Measurements from ENCODE around the gene SUSD4. TPM values are rescaled to one million over a fixed set of nuclear protein-coding genes. Genes with fewer than 3 reads are reported as not detected.

Gene SUSD4
- polyA plus RNA-seq, 2 of the 4 experiments (the other 2 are of a cell fraction) = 0.61 to 0.85 TPM

DNA sequence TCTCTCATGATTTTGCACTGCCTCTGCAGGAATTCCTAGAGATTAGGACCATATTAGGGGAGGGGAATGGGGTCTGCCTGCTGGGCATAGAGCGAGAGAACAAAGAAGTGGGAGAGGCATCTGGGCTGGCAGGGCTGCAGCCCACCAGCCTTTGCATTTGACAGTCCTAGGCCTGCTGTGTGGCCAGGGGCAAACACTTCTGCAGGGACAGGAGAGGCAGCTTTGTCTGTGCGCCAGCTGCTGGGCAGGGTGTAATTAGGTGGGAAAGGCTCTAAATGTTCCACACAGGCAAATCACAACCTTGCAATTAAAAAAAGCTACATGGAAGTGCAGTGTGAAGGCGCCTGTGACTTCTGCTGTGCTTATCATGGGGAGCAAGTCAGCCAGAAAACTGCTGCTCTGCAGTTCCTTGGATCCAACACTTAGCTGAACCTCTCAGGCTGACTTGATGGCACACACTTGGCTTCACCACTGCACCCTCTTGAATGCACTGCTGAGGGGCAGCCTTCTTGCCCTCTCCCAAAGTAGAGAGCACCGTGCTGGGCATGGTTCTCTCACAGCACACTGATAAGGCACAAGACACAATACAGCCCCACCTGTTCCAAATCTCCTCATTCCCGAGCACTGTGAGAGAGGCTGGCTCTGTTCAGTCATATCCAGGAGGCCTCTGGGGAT, 147.3 kb downstream of the SUSD4 start:
- Histone ChIP-seq H3K4me3 (no peak overlapping the region), H3K27ac (no peak overlapping the region), H3K4me1 (no peaks in the 10 kb centered on the region), H3K9me3 (no peaks in the 10 kb centered on the region; the same call in 2 of the 3 replicates), H3K4me2 (no peak overlapping the region)
- WGBS (ENCODE audit: missing lambda C conversion rate) = 36% methylated on average over 5 of the region's 5 CpGs
- FAIRE-seq = no peak
- POLR2A ChIA-PET = no interaction called here
- TF ChIP-seq BHLHE40 (IDR thresholded peaks at IDR 0.05; ENCODE audit: low read depth, low read length) (no peak), RNF2 (IDR thresholded peaks at IDR 0.05; ENCODE audit: borderline replicate concordance, low read depth) (no peak), NFE2L2 (conservative IDR thresholded peaks at IDR 0.05; ENCODE audit: low read length) (no peak), SMC3 (IDR thresholded peaks at IDR 0.05) (no peak), REST (IDR thresholded peaks at IDR 0.05) (no peak), PBX3 (IDR thresholded peaks at IDR 0.05) (no peak), RAD21 (conservative IDR thresholded peaks at IDR 0.05 in 1 of 2, IDR thresholded peaks at IDR 0.05 in 1 of 2) (no peak), HOXB13 (CRISPR knock-in tag; IDR thresholded peaks at IDR 0.05; ENCODE audit: low read depth) (no peak), JUN (IDR thresholded peaks at IDR 0.05) (no peak), EHMT2 (IDR thresholded peaks at IDR 0.05; ENCODE audit: low read depth) (no peak), KDM5A (IDR thresholded peaks at IDR 0.05) (no peak), FOXS1 (CRISPR knock-in tag; IDR thresholded peaks at IDR 0.05) (no peak)
- TF ChIP-seq, protein P1, sequence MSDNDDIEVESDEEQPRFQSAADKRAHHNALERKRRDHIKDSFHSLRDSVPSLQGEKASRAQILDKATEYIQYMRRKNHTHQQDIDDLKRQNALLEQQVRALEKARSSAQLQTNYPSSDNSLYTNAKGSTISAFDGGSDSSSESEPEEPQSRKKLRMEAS (IDR thresholded peaks at IDR 0.05) = no peak
- CTCF ChIA-PET = no interaction called here
- no peak for ATAC-seq
- no peak for DNase-seq (ENCODE audit: low read depth in 1 of 2, low spot score in 1 of 2)

GRCh38 chr1:223216074-223216473, 147.9 kb downstream of the SUSD4 start:
- Histone ChIP-seq H3K4me2 (no peak overlapping the region), H3K27ac (no peak overlapping the region), H3K4me3 (no peak overlapping the region), H3K4me1 (no peaks in the 10 kb centered on the region), H3K9me3 (no peaks in the 10 kb centered on the region; the same call in 2 of the 3 replicates)
- ChIA-PET POLR2A (interaction anchor here (0.5 kb wide), 1 partner anchor 66 kb away, joined by 3 read pairs; no protein-coding TSS in a partner anchor), CTCF (no interaction called here)
- DNase-seq (ENCODE audit: low read depth in 1 of 2, low spot score in 1 of 2) (no peak), FAIRE-seq (no peak), ATAC-seq (no peak)
- no peak for TF ChIP-seq HOXA7 (CRISPR knock-in tag; IDR thresholded peaks at IDR 0.05)
- no peak for TF ChIP-seq CBX8 (IDR thresholded peaks at IDR 0.05)
- TF ChIP-seq MAZ (IDR thresholded peaks at IDR 0.05; ENCODE audit: borderline replicate concordance, low read depth, low read length) = no peak
- no peak for TF ChIP-seq FOXS1 (CRISPR knock-in tag; IDR thresholded peaks at IDR 0.05)
- WGBS (ENCODE audit: missing lambda C conversion rate) = 54% methylated on average over 6 of the region's 6 CpGs

- Histone ChIP-seq H3K9me3 (no peaks in the 10 kb centered on the region; the same call in 2 of the 3 replicates), H3K4me3 (no peak overlapping the region), H3K4me1 (no peaks in the 10 kb centered on the region), H3K4me2 (no peak overlapping the region), H3K27ac (no peak overlapping the region)
- CTCF ChIA-PET = no interaction called here
- ATAC-seq = no peak
- POLR2A ChIA-PET = no interaction called here
- 56% methylated on average over 4 of the region's 6 CpGs for WGBS (ENCODE audit: missing lambda C conversion rate)
- no peak for DNase-seq (ENCODE audit: low read depth in 1 of 2, low spot score in 1 of 2)
- FAIRE-seq = no peak
- TF ChIP-seq CHD4 (IDR thresholded peaks at IDR 0.05; ENCODE audit: borderline replicate concordance) (no peak), NFE2L2 (conservative IDR thresholded peaks at IDR 0.05; ENCODE audit: low read length) (no peak), RARB (CRISPR knock-in tag; IDR thresholded peaks at IDR 0.05) (no peak), KDM1A (IDR thresholded peaks at IDR 0.05; ENCODE audit: low read depth) (no peak), MAFK (IDR thresholded peaks at IDR 0.05; ENCODE audit: partially characterized antibody) (no peak), ZSCAN20 (CRISPR knock-in tag; IDR thresholded peaks at IDR 0.05) (no peak), HOXB5 (CRISPR knock-in tag; IDR thresholded peaks at IDR 0.05) (no peak), ZFP36 (IDR thresholded peaks at IDR 0.05; ENCODE audit: borderline replicate concordance, partially characterized antibody) (no peak), RCOR1 (IDR thresholded peaks at IDR 0.05; ENCODE audit: low read depth, low read length) (no peak), HEYL (CRISPR knock-in tag; IDR thresholded peaks at IDR 0.05) (no peak), EHMT2 (IDR thresholded peaks at IDR 0.05; ENCODE audit: low read depth) (no peak)
- TF ChIP-seq, protein P2, sequence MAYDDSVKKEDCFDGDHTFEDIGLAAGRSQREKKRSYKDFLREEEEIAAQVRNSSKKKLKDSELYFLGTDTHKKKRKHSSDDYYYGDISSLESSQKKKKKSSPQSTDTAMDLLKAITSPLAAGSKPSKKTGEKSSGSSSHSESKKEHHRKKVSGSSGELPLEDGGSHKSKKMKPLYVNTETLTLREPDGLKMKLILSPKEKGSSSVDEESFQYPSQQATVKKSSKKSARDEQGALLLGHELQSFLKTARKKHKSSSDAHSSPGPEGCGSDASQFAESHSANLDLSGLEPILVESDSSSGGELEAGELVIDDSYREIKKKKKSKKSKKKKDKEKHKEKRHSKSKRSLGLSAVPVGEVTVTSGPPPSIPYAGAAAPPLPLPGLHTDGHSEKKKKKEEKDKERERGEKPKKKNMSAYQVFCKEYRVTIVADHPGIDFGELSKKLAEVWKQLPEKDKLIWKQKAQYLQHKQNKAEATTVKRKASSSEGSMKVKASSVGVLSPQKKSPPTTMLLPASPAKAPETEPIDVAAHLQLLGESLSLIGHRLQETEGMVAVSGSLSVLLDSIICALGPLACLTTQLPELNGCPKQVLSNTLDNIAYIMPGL (CRISPR knock-in tag; IDR thresholded peaks at IDR 0.05; ENCODE audit: borderline replicate concordance) = no peak
- TF ChIP-seq, protein P3, sequence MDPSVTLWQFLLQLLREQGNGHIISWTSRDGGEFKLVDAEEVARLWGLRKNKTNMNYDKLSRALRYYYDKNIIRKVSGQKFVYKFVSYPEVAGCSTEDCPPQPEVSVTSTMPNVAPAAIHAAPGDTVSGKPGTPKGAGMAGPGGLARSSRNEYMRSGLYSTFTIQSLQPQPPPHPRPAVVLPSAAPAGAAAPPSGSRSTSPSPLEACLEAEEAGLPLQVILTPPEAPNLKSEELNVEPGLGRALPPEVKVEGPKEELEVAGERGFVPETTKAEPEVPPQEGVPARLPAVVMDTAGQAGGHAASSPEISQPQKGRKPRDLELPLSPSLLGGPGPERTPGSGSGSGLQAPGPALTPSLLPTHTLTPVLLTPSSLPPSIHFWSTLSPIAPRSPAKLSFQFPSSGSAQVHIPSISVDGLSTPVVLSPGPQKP (IDR thresholded peaks at IDR 0.05; ENCODE audit: low read depth, low read length) = no peak
These were observed 148.9 kb downstream of the SUSD4 start for GRCh38 chr1:223215026-223215425.

Data from A549 (cell line).